GM23338 (cell line): ENCODE results near the gene UGT1A10. TPM values are rescaled to one million over a fixed set of nuclear protein-coding genes. Genes with fewer than 3 reads are reported as not detected.

Experiments
- ATAC-seq: fragments of 200-7000 bp; cut with Tn5 transposase; 3 replicates; pipeline ENCODE4 v1.9.1; 2020
- DNase-seq: peaks from one replicate; pipeline ENCODE4 v3.0.0-alpha.2; 2015; ENCODE audit warnings: low spot score
- H2AFZ ChIP-seq: fragments of 200-600 bp; sonication (generic); 2 replicates; pipeline ENCODE4 v1.8.0; 2016; ENCODE audit warnings: antibody characterized with exemption, mild to moderate bottlenecking, moderate library complexity
- H3F3A ChIP-seq: fragments of 200-600 bp; sonication (generic); replicated peaks from 2 replicates; pipeline ENCODE4 v1.8.0; 2017; ENCODE audit warnings: antibody characterized with exemption, mixed run types, low read depth
- H3K27ac ChIP-seq: fragments of 200-600 bp; sonication (generic); 2 replicates; pipeline ENCODE4 v1.6.1; 2016; ENCODE audit warnings: low read depth
- H3K27me3 ChIP-seq: fragments of 200-600 bp; sonication (generic); 2 replicates; pipeline ENCODE4 v1.8.0; 2016; ENCODE audit warnings: mild to moderate bottlenecking, mixed run types, moderate library complexity; ENCODE audit not compliant: insufficient read depth
- H3K36me3 ChIP-seq: fragments of 200-600 bp; sonication (generic); 2 replicates; pipeline ENCODE4 v1.8.0; 2016; ENCODE audit warnings: mild to moderate bottlenecking; ENCODE audit not compliant: insufficient read depth
- H3K4me1 ChIP-seq: fragments of 200-600 bp; sonication (generic); 2 replicates; pipeline ENCODE4 v1.8.0; 2016; ENCODE audit warnings: mild to moderate bottlenecking, moderate library complexity; ENCODE audit not compliant: insufficient read depth
- H3K4me2 ChIP-seq: fragments of 200-600 bp; sonication (generic); 2 replicates; pipeline ENCODE4 v1.7.1; 2017; ENCODE audit warnings: mixed run types
- H3K4me3 ChIP-seq: fragments of 200-600 bp; sonication (generic); 2 replicates; pipeline ENCODE4 v1.6.1; 2016; ENCODE audit warnings: mixed run types
- H3K79me2 ChIP-seq: fragments of 200-600 bp; sonication (generic); replicated peaks from 2 replicates; pipeline ENCODE4 v1.8.0; 2017; ENCODE audit warnings: mild to moderate bottlenecking; ENCODE audit not compliant: insufficient read depth
- H3K9me2 ChIP-seq: fragments of 200-600 bp; sonication (generic); 2 replicates; pipeline ENCODE4 v1.8.0; 2017; ENCODE audit not compliant: insufficient read depth
- H4K20me1 ChIP-seq: fragments of 200-600 bp; sonication (generic); replicated peaks from 2 replicates; pipeline ENCODE4 v1.8.0; 2017; ENCODE audit warnings: mild to moderate bottlenecking; ENCODE audit not compliant: insufficient read depth
- H3K27ac Mint-ChIP-seq: 2 replicates; pipeline ENCODE4 v1.8.0; 2020; ENCODE audit warnings: inconsistent platforms, mild to moderate bottlenecking, moderate library complexity, mixed read lengths
- H3K27me3 Mint-ChIP-seq: 3 replicates; pipeline ENCODE4 v1.8.0; 2022; ENCODE audit warnings: low read depth, mild to moderate bottlenecking, moderate library complexity, mixed read lengths, inconsistent platforms; ENCODE audit not compliant: insufficient read depth, poor library complexity
- H3K36me3 Mint-ChIP-seq: 3 replicates; pipeline ENCODE4 v1.8.0; 2021; ENCODE audit warnings: low read depth, mild to moderate bottlenecking, inconsistent platforms, moderate library complexity, mixed read lengths
- H3K4me1 Mint-ChIP-seq: 3 replicates; pipeline ENCODE4 v1.8.0; 2020; ENCODE audit warnings: mild to moderate bottlenecking, inconsistent platforms, mixed read lengths
- H3K4me3 Mint-ChIP-seq: 3 replicates; pipeline ENCODE4 v1.8.0; 2021; ENCODE audit warnings: moderate library complexity, mild to moderate bottlenecking, inconsistent platforms, mixed read lengths
- H3K9me3 Mint-ChIP-seq: 3 replicates; pipeline ENCODE4 v1.8.0; 2020; ENCODE audit warnings: moderate library complexity, mild to moderate bottlenecking, inconsistent platforms, mixed read lengths
- CREB1 ChIP-seq: fragments of 250-450 bp; sonication (Bioruptor Pico); IDR thresholded peaks from 2 replicates; pipeline ENCODE4 v1.5.0; 2020; ENCODE audit warnings: low read depth, mild to moderate bottlenecking, moderate library complexity
- CTCF ChIP-seq, 2 experiments: fragments of 200-600 bp in 1 of 2; sonication (generic) in 1 of 2; conservative IDR thresholded peaks; 2 replicates each; pipeline versions ENCODE4 v1.5.1 to v1.6.1; 2016 to 2017; ENCODE audit warnings: antibody characterized with exemption in 2 of 2, low read depth in 2 of 2, mild to moderate bottlenecking in 2 of 2, moderate library complexity in 1 of 2
- ETS1 ChIP-seq: IDR thresholded peaks from 2 replicates; pipeline ENCODE4 v1.6.1; 2016; ENCODE audit warnings: antibody characterized with exemption
- EZH2 ChIP-seq: fragments of 200-600 bp; sonication (generic); IDR thresholded peaks from one replicate; pipeline ENCODE4 v1.8.0; 2017; ENCODE audit warnings: antibody characterized with exemption, mild to moderate bottlenecking, low read depth; ENCODE audit not compliant: unreplicated experiment
- EZH2phosphoT487 ChIP-seq: fragments of 200-600 bp; sonication (generic); IDR thresholded peaks from one replicate; pipeline ENCODE4 v1.8.1; 2018; ENCODE audit warnings: antibody characterized with exemption; ENCODE audit not compliant: unreplicated experiment
- JUNB ChIP-seq: IDR thresholded peaks from one replicate; pipeline ENCODE4 v1.6.1; 2016; ENCODE audit warnings: antibody characterized with exemption; ENCODE audit not compliant: unreplicated experiment
- NANOG ChIP-seq: IDR thresholded peaks from 2 replicates; pipeline ENCODE4 v1.6.1; 2016; ENCODE audit warnings: antibody characterized with exemption, borderline replicate concordance
- POLR2AphosphoS5 ChIP-seq: IDR thresholded peaks from 2 replicates; pipeline ENCODE4 v1.6.1; 2016; ENCODE audit warnings: antibody characterized with exemption, low read depth
- REST ChIP-seq: IDR thresholded peaks from one replicate; pipeline ENCODE4 v1.6.1; 2018; ENCODE audit warnings: antibody characterized with exemption; ENCODE audit not compliant: unreplicated experiment
- STAT1 ChIP-seq: IDR thresholded peaks from one replicate; pipeline ENCODE4 v1.6.1; 2016; ENCODE audit warnings: antibody characterized with exemption; ENCODE audit not compliant: unreplicated experiment
- ZNF114 ChIP-seq: fragments of 250-450 bp; sonication (Bioruptor Pico); IDR thresholded peaks from 2 replicates; pipeline ENCODE4 v1.5.0; 2020; ENCODE audit warnings: mild to moderate bottlenecking, moderate library complexity
- ZNF331 ChIP-seq: fragments of 250-450 bp; sonication (Bioruptor Pico); IDR thresholded peaks from 2 replicates; pipeline ENCODE4 v1.5.0; 2020; ENCODE audit warnings: low read depth, mild to moderate bottlenecking, moderate library complexity
- polyA plus RNA-seq: library from polyadenylated mRNA; unstranded; fragments of >200 nt; fragmentation: Nextera tagmentation; extraction: Ambion mirVana; gene quantifications from 2 replicates; pipeline ENCODE4 v1.2.1, GENCODE V29; 2016
- total RNA-seq: library from RNA; depleted of rRNA; stranded (reverse); fragments of >200 nt; shearing (Covaris generic); gene quantifications from 2 replicates; pipeline ENCODE4 v1.2.3, GENCODE V29; 2014

UGT1A10 gene
- total and polyA plus RNA-seq, 2 experiments from 2014 or later, result not detected

GRCh38 chr2:233791151-233791882 is 155.1 kb downstream of the UGT1A10 start:
- Histone ChIP-seq H4K20me1 (no peaks in the 10 kb centered on the region), H3K9me2 (no peaks in the 10 kb centered on the region), H3K4me1 (no peaks in the 10 kb centered on the region), H3F3A (no peaks in the 10 kb centered on the region), H3K79me2 (no peaks in the 10 kb centered on the region), H3K36me3 (no peaks in the 10 kb centered on the region), H3K4me2 (no peak overlapping the region), H3K4me3 (no peak overlapping the region), H3K27me3 (no peaks in the 10 kb centered on the region), H2AFZ (no peak overlapping the region), H3K27ac (no peak overlapping the region)
- Mint-ChIP-seq H3K4me1 (no peaks in the 10 kb centered on the region; the same call in 2 of the 3 replicates), H3K4me3 (no peak overlapping the region), H3K36me3 (no peaks in the 10 kb centered on the region; the same call in 2 of the 3 replicates), H3K27ac (no peak overlapping the region), H3K9me3 (peaks cover 12% of the 10 kb centered on the region), H3K27me3 (peaks cover 11% of the 10 kb centered on the region)
- TF ChIP-seq ZNF331 (CRISPR knock-in tag) (no peak), POLR2AphosphoS5 (no peak), EZH2phosphoT487 (no peak), ZNF114 (CRISPR knock-in tag) (no peak), STAT1 (no peak)
- no peak for DNase-seq
- no peak for ATAC-seq

- no peak for ATAC-seq
Measured at GRCh38 chr2:233791883-233792329, 155.7 kb downstream of the UGT1A10 start.

GRCh38 chr2:233792720-233793119 is 156.5 kb downstream of the UGT1A10 start:
- Histone ChIP-seq H2AFZ (no peak overlapping the region), H3K4me1 (no peaks in the 10 kb centered on the region), H3K4me3 (no peak overlapping the region), H3K36me3 (no peaks in the 10 kb centered on the region), H3K9me2 (no peaks in the 10 kb centered on the region), H3K27me3 (no peaks in the 10 kb centered on the region), H3F3A (no peaks in the 10 kb centered on the region), H3K4me2 (no peak overlapping the region), H3K79me2 (no peaks in the 10 kb centered on the region), H4K20me1 (no peaks in the 10 kb centered on the region), H3K27ac (no peak overlapping the region)
- Mint-ChIP-seq H3K36me3 (no peaks in the 10 kb centered on the region; the same call in 2 of the 3 replicates), H3K4me3 (no peak overlapping the region), H3K27ac (no peak overlapping the region), H3K9me3 (peaks cover 12% of the 10 kb centered on the region), H3K27me3 (peaks cover 11% of the 10 kb centered on the region), H3K4me1 (no peaks in the 10 kb centered on the region; the same call in 2 of the 3 replicates)
- DNase-seq (no peak), ATAC-seq (no peak)
- no peak for TF ChIP-seq JUNB
- no peak for TF ChIP-seq CTCF (conservative IDR thresholded peaks at IDR 0.05; ENCODE audit: low read depth in 2 of 2)
- no peak for TF ChIP-seq EZH2phosphoT487
- no peak for TF ChIP-seq ZNF114 (CRISPR knock-in tag)
- TF ChIP-seq REST, result no peak
- no peak for TF ChIP-seq POLR2AphosphoS5
- TF ChIP-seq EZH2, result no peak
- TF ChIP-seq ETS1, result no peak
- TF ChIP-seq ZNF331 (CRISPR knock-in tag), result no peak
- no peak for TF ChIP-seq STAT1
- TF ChIP-seq NANOG, result no peak
- no peak for TF ChIP-seq CREB1

More at GRCh38 chr2:233791883-233792329, 155.7 kb downstream of the UGT1A10 start:
- no peaks in the 10 kb centered on the region for H3K9me2 ChIP-seq
- peaks cover 11% of the 10 kb centered on the region for H3K27me3 Mint-ChIP-seq
- H3K79me2 ChIP-seq, result no peaks in the 10 kb centered on the region
- H3K4me2 ChIP-seq, result no peak overlapping the region
- no peak for TF ChIP-seq EZH2
- no peak for TF ChIP-seq CREB1
- no peak overlapping the region for H2AFZ ChIP-seq
- no peaks in the 10 kb centered on the region for H4K20me1 ChIP-seq
- H3K27ac ChIP-seq, result no peak overlapping the region
- H3K4me1 ChIP-seq, result no peaks in the 10 kb centered on the region
- no peaks in the 10 kb centered on the region for H3F3A ChIP-seq
- no peak overlapping the region for H3K4me3 Mint-ChIP-seq
- H3K27me3 ChIP-seq, result no peaks in the 10 kb centered on the region
- H3K4me1 Mint-ChIP-seq, result no peaks in the 10 kb centered on the region; the same call in 2 of the 3 replicates
- H3K36me3 ChIP-seq, result no peaks in the 10 kb centered on the region
- H3K4me3 ChIP-seq, result no peak overlapping the region
- peaks cover 12% of the 10 kb centered on the region for H3K9me3 Mint-ChIP-seq
- H3K36me3 Mint-ChIP-seq, result no peaks in the 10 kb centered on the region; the same call in 2 of the 3 replicates
- no peak for DNase-seq
- H3K27ac Mint-ChIP-seq, result no peak overlapping the region
